Parathyroid adenoma (tissue), 2 donors: ENCODE results near the gene MT1X.

Source experiments
- H2AFZ ChIP-seq: fragments of 300-600 bp; sonication (generic); one replicate; pipeline ENCODE4 v1.7.0; 2017; ENCODE audit warnings: antibody characterized with exemption, mild to moderate bottlenecking
- H3K27ac ChIP-seq: fragments of 300-600 bp; sonication (generic); one replicate; pipeline ENCODE4 v1.7.0; 2017
- H3K27me3 ChIP-seq: fragments of 300-600 bp; sonication (generic); one replicate; pipeline ENCODE4 v1.7.0; 2017; ENCODE audit warnings: low read length; ENCODE audit not compliant: control insufficient read depth, insufficient read depth
- H3K36me3 ChIP-seq: fragments of 300-600 bp; sonication (generic); one replicate; pipeline ENCODE4 v1.7.0; 2017; ENCODE audit warnings: low read length; ENCODE audit not compliant: control insufficient read depth, insufficient read depth
- H3K4me1 ChIP-seq: fragments of 300-600 bp; sonication (generic); one replicate; pipeline ENCODE4 v1.7.0; 2017; ENCODE audit warnings: control low read depth
- H3K4me2 ChIP-seq: fragments of 300-600 bp; sonication (generic); one replicate; pipeline ENCODE4 v1.7.0; 2017; ENCODE audit warnings: low read length
- H3K4me3 ChIP-seq: fragments of 300-600 bp; sonication (generic); one replicate; pipeline ENCODE4 v1.7.0; 2017; ENCODE audit warnings: low read depth, low read length
- H3K79me2 ChIP-seq: fragments of 300-600 bp; sonication (generic); one replicate; pipeline ENCODE4 v1.7.0; 2017; ENCODE audit warnings: control low read depth
- H3K9ac ChIP-seq: fragments of 300-600 bp; sonication (generic); one replicate; pipeline ENCODE4 v1.7.0; 2017; ENCODE audit warnings: mild to moderate bottlenecking
- H3K9me3 ChIP-seq: fragments of 300-600 bp; sonication (generic); one replicate; pipeline ENCODE4 v1.7.0; 2017; ENCODE audit warnings: low read length; ENCODE audit not compliant: control insufficient read depth
- CTCF ChIP-seq: fragments of 300-600 bp; sonication (generic); IDR thresholded peaks from one replicate; pipeline ENCODE4 v1.7.0; 2017; ENCODE audit warnings: antibody characterized with exemption, mild to moderate bottlenecking
- donor health status: primary hyperparathyroidism.

Gene MT1X

GRCh38 chr16:56652600-56652999 lies 29.7 kb upstream of the MT1X start:
- Histone ChIP-seq H3K9ac (no peak overlapping the region), H3K9me3 (no peaks in the 10 kb centered on the region), H3K4me2 (no peak overlapping the region), H3K36me3 (no peaks in the 10 kb centered on the region), H3K27me3 (no peaks in the 10 kb centered on the region), H2AFZ (no peak overlapping the region), H3K4me3 (no peak overlapping the region), H3K27ac (no peak overlapping the region), H3K79me2 (no peaks in the 10 kb centered on the region), H3K4me1 (peaks cover 3% of the 10 kb centered on the region)
- TF ChIP-seq CTCF, result no peak

GRCh38 chr16:56653218-56653617 lies 29.1 kb upstream of the MT1X start:
- Histone ChIP-seq H3K9me3 (no peaks in the 10 kb centered on the region), H3K4me3 (no peak overlapping the region), H3K9ac (no peak overlapping the region), H3K79me2 (no peaks in the 10 kb centered on the region), H3K27ac (no peak overlapping the region), H3K4me1 (peaks cover 7% of the 10 kb centered on the region), H3K27me3 (no peaks in the 10 kb centered on the region), H3K4me2 (no peak overlapping the region), H2AFZ (no peak overlapping the region), H3K36me3 (no peaks in the 10 kb centered on the region)
- no peak for TF ChIP-seq CTCF

GRCh38 chr16:56657555-56658326 lies 24.5 kb upstream of the MT1X start, which contains the start of gene MT1F:
Gene MT1F, plus strand, starts transcription at chr16:56657959. Its CDS starts 100 bp downstream, at chr16:56658059.
- Histone ChIP-seq H3K79me2 (no peaks in the 10 kb centered on the region), H3K4me2 (peak within 1 kb of the TSS; percentile 64), H3K27me3 (no peaks in the 10 kb centered on the region), H3K27ac (no peak within 1 kb of the TSS), H3K4me3 (peak within 1 kb of the TSS; percentile 45), H3K36me3 (no peaks in the 10 kb centered on the region), H3K4me1 (peaks cover 8% of the 10 kb centered on the region), H3K9me3 (no peaks in the 10 kb centered on the region), H2AFZ (peak within 1 kb of the TSS; percentile 85), H3K9ac (no peak within 1 kb of the TSS)
- no peak for TF ChIP-seq CTCF

- Histone ChIP-seq H3K4me1 (peaks cover 8% of the 10 kb centered on the region), H3K36me3 (no peaks in the 10 kb centered on the region), H3K27me3 (no peaks in the 10 kb centered on the region), H3K4me2 (peak overlapping the region; percentile 64), H3K79me2 (no peaks in the 10 kb centered on the region), H3K4me3 (peak overlapping the region; percentile 45), H3K27ac (no peak overlapping the region), H3K9me3 (no peaks in the 10 kb centered on the region), H3K9ac (no peak overlapping the region), H2AFZ (peak overlapping the region; percentile 85)
- no peak for TF ChIP-seq CTCF
These were observed 23.9 kb upstream of the MT1X start for GRCh38 chr16:56658327-56658875.
